Measurements from ENCODE around the gene PYM1. TPM values are rescaled to one million over a fixed set of nuclear protein-coding genes. Genes with fewer than 3 reads are reported as not detected.

The PYM1 gene
- total RNA-seq, 1 experiment from 2014 or later = 58.9 TPM

- Histone ChIP-seq H3K4me1 (ENCODE audit: insufficient read depth, low read length) (no peaks in the 10 kb centered on the region), H2BK20ac (ENCODE audit: low read depth, low read length, poor library complexity, severe bottlenecking) (no peak overlapping the region), H4K91ac (ENCODE audit: insufficient read length, low read depth, low read length) (no peak overlapping the region), H4K20me1 (ENCODE audit: control insufficient read depth, insufficient read depth, insufficient read length) (no peaks in the 10 kb centered on the region), H4K8ac (replicated peaks; ENCODE audit: insufficient read length, low read depth, low read length) (no peak overlapping the region), H3K14ac (ENCODE audit: insufficient read depth, low read length) (no peak overlapping the region), H3K23me2 (ENCODE audit: insufficient read length, low read depth, low read length, poor library complexity, severe bottlenecking) (no peaks in the 10 kb centered on the region), H3K23ac (ENCODE audit: insufficient read length, low read depth, low read length) (no peak overlapping the region), H3K9me3 (ENCODE audit: control insufficient read depth, low read depth, low read length) (no peaks in the 10 kb centered on the region), H3K18ac (ENCODE audit: insufficient read length, low read depth, low read length) (no peak overlapping the region), H3K27ac (ENCODE audit: insufficient read length, low read depth, low read length) (no peak overlapping the region), H2BK15ac (ENCODE audit: low read depth, low read length) (no peak overlapping the region), H2BK120ac (ENCODE audit: low read depth, low read length, poor library complexity, severe bottlenecking) (no peak overlapping the region), H2BK12ac (ENCODE audit: insufficient read length, low read depth, low read length) (no peak overlapping the region), H3K79me2 (ENCODE audit: insufficient read depth, low read length) (no peaks in the 10 kb centered on the region; the same call in 1 of the 2 replicates), H3K56ac (ENCODE audit: insufficient read length, low read depth, low read length) (no peak overlapping the region), H3K4me2 (ENCODE audit: insufficient read depth, insufficient read length, low read length) (no peak overlapping the region), H3K79me1 (ENCODE audit: insufficient read depth, low read depth, low read length, poor library complexity, severe bottlenecking) (peaks cover 4% of the 10 kb centered on the region), H3K27me3 (ENCODE audit: insufficient read depth, low read length) (no peaks in the 10 kb centered on the region), H4K5ac (ENCODE audit: insufficient read length, low read depth, low read length) (no peak overlapping the region), H3T11ph (ENCODE audit: low read length) (no peak overlapping the region), H2BK5ac (ENCODE audit: insufficient read length, low read length) (no peak overlapping the region), H2AFZ (ENCODE audit: low read length) (no peak overlapping the region), H3K9ac (ENCODE audit: extremely low read depth, insufficient read length, low read length) (no peak overlapping the region), H3K4ac (ENCODE audit: low read depth, low read length) (no peak overlapping the region), H2AK5ac (ENCODE audit: insufficient read length, low read length) (no peak overlapping the region)
- H3K27ac Mint-ChIP-seq = no peak overlapping the region
- peaks cover 10% of the 10 kb centered on the region in 2 experiments for H3K4me1 Mint-ChIP-seq
- no peak for DNase-seq
- no peak for TF ChIP-seq CTCF (conservative IDR thresholded peaks at IDR 0.05)
- no peak overlapping the region for H3K4me3 Mint-ChIP-seq
- no peaks in the 10 kb centered on the region for H3K9me3 Mint-ChIP-seq
- H3K27me3 Mint-ChIP-seq (ENCODE audit: low read depth) = no peaks in the 10 kb centered on the region
- no CpG with 5 or more reads among the region's 1 CpG for WGBS (ENCODE audit: extremely low coverage, insufficient read length, low lambda C conversion rate)
- H3K36me3 Mint-ChIP-seq (ENCODE audit: insufficient read depth in 1 of 3, low read depth in 3 of 3) = peaks cover 21 to 27% (median 27%) of the 10 kb centered on the region in 3 experiments
These were observed 21.6 kb downstream of the PYM1 start for GRCh38 chr12:55906056-55906455.
